Astrocyte (in vitro differentiated cells and primary cell): ENCODE results near the gene SPNS2. TPM values are rescaled to one million over a fixed set of nuclear protein-coding genes. Genes with fewer than 3 reads are reported as not detected.

Experiments used
- DNase-seq: peaks from one replicate; pipeline ENCODE4 v3.0.0-alpha.2; 2010; ENCODE audit warnings: low read depth
- FAIRE-seq: peaks from 2 replicates; lab custom pipeline; 2011; peaks lifted over from hg19 to GRCh38; lab: Jason Lieb, UNC
- H2AFZ ChIP-seq: 2 replicates; pipeline ENCODE4 v1.6.0; 2012; ENCODE audit warnings: low read depth, low read length, inconsistent platforms
- H3K27ac ChIP-seq: 2 replicates; pipeline ENCODE4 v1.5.1; 2011; ENCODE audit warnings: low read depth, low read length, inconsistent platforms
- H3K27me3 ChIP-seq: 2 replicates; pipeline ENCODE4 v1.6.0; 2011; ENCODE audit warnings: low read length, inconsistent platforms; ENCODE audit not compliant: insufficient read depth
- H3K36me3 ChIP-seq: 2 replicates; pipeline ENCODE4 v1.5.1; 2011; ENCODE audit warnings: low read length, inconsistent platforms; ENCODE audit not compliant: insufficient read depth
- H3K4me1 ChIP-seq: 2 replicates; pipeline ENCODE4 v1.5.1; 2011; ENCODE audit warnings: low read length, inconsistent platforms; ENCODE audit not compliant: insufficient read depth
- H3K4me2 ChIP-seq: 2 replicates; pipeline ENCODE4 v1.6.0; 2012; ENCODE audit warnings: low read length, inconsistent platforms
- H3K4me3 ChIP-seq: 2 replicates; pipeline ENCODE4 v1.5.1; 2011; ENCODE audit warnings: low read depth, mild to moderate bottlenecking, low read length, inconsistent platforms; ENCODE audit not compliant: insufficient read depth
- H3K79me2 ChIP-seq: 2 replicates; pipeline ENCODE4 v1.6.0; 2012; ENCODE audit warnings: mild to moderate bottlenecking, low read length, inconsistent platforms; ENCODE audit not compliant: insufficient read depth
- H3K9ac ChIP-seq: 2 replicates; pipeline ENCODE4 v1.6.0; 2012; ENCODE audit warnings: mild to moderate bottlenecking, low read length, inconsistent platforms
- H3K9me3 ChIP-seq: 2 replicates; pipeline ENCODE4 v1.5.1; 2012; ENCODE audit warnings: low read depth, mild to moderate bottlenecking, low read length, inconsistent platforms; ENCODE audit not compliant: insufficient read depth
- H4K20me1 ChIP-seq: 2 replicates; pipeline ENCODE4 v1.6.0; 2012; ENCODE audit warnings: low read length, inconsistent platforms; ENCODE audit not compliant: insufficient read depth
- H3K27ac Mint-ChIP-seq: one replicate; pipeline ENCODE4 v1.8.0; 2021; ENCODE audit warnings: mild to moderate bottlenecking, mixed read lengths; ENCODE audit not compliant: unreplicated experiment
- H3K27me3 Mint-ChIP-seq: one replicate; pipeline ENCODE4 v1.8.0; 2021; ENCODE audit warnings: low read depth, mixed read lengths; ENCODE audit not compliant: unreplicated experiment
- H3K36me3 Mint-ChIP-seq: one replicate; pipeline ENCODE4 v1.8.0; 2021; ENCODE audit warnings: low read depth, mixed read lengths; ENCODE audit not compliant: unreplicated experiment
- H3K4me1 Mint-ChIP-seq: one replicate; pipeline ENCODE4 v1.8.0; 2021; ENCODE audit warnings: low read depth, mixed read lengths; ENCODE audit not compliant: unreplicated experiment
- H3K4me3 Mint-ChIP-seq: one replicate; pipeline ENCODE4 v1.8.0; 2021; ENCODE audit warnings: mild to moderate bottlenecking, moderate library complexity, mixed read lengths; ENCODE audit not compliant: unreplicated experiment
- H3K9me3 Mint-ChIP-seq: one replicate; pipeline ENCODE4 v1.8.0; 2021; ENCODE audit warnings: mild to moderate bottlenecking, mixed read lengths; ENCODE audit not compliant: unreplicated experiment
- EZH2 ChIP-seq: IDR thresholded peaks from 2 replicates; pipeline ENCODE4 v1.6.1; 2012; ENCODE audit warnings: mild to moderate bottlenecking, low read length, inconsistent platforms; ENCODE audit not compliant: insufficient read depth
- total RNA-seq: library from RNA; stranded (reverse); gene quantifications from 2 replicates; pipeline ENCODE4 v1.2.1, GENCODE V29; 2021
- TF ChIP-seq, protein P1 (sequence below): IDR thresholded peaks from 2 replicates; pipeline ENCODE4 v1.5.1; 2011; ENCODE audit warnings: low read depth, mild to moderate bottlenecking, inconsistent platforms, low read length, moderate library complexity; ENCODE audit not compliant: insufficient read depth

SPNS2 gene
- total RNA-seq, 1 donor from 2014 or later: 4.3 TPM

GRCh38 chr17:4469552-4469951, 29.1 kb upstream of the SPNS2 start:
- FAIRE-seq (no peak), DNase-seq (no peak)
- Histone ChIP-seq H4K20me1 (no peaks in the 10 kb centered on the region), H3K4me3 (no peak overlapping the region), H3K27ac (no peak overlapping the region), H3K27me3 (peaks cover 4% of the 10 kb centered on the region), H3K79me2 (no peaks in the 10 kb centered on the region), H3K36me3 (no peaks in the 10 kb centered on the region), H3K4me2 (no peak overlapping the region), H3K4me1 (no peaks in the 10 kb centered on the region), H3K9ac (no peak overlapping the region), H3K9me3 (no peaks in the 10 kb centered on the region), H2AFZ (no peak overlapping the region)
- no peak for TF ChIP-seq EZH2
- TF ChIP-seq, protein P1, sequence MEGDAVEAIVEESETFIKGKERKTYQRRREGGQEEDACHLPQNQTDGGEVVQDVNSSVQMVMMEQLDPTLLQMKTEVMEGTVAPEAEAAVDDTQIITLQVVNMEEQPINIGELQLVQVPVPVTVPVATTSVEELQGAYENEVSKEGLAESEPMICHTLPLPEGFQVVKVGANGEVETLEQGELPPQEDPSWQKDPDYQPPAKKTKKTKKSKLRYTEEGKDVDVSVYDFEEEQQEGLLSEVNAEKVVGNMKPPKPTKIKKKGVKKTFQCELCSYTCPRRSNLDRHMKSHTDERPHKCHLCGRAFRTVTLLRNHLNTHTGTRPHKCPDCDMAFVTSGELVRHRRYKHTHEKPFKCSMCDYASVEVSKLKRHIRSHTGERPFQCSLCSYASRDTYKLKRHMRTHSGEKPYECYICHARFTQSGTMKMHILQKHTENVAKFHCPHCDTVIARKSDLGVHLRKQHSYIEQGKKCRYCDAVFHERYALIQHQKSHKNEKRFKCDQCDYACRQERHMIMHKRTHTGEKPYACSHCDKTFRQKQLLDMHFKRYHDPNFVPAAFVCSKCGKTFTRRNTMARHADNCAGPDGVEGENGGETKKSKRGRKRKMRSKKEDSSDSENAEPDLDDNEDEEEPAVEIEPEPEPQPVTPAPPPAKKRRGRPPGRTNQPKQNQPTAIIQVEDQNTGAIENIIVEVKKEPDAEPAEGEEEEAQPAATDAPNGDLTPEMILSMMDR: no peak
- H3K27ac Mint-ChIP-seq: no peak overlapping the region
- peaks cover 27% of the 10 kb centered on the region for H3K27me3 Mint-ChIP-seq
- no peak overlapping the region for H3K4me3 Mint-ChIP-seq
- no peaks in the 10 kb centered on the region for H3K4me1 Mint-ChIP-seq
- peaks cover 2% of the 10 kb centered on the region for H3K9me3 Mint-ChIP-seq
- H3K36me3 Mint-ChIP-seq: no peaks in the 10 kb centered on the region

DNA sequence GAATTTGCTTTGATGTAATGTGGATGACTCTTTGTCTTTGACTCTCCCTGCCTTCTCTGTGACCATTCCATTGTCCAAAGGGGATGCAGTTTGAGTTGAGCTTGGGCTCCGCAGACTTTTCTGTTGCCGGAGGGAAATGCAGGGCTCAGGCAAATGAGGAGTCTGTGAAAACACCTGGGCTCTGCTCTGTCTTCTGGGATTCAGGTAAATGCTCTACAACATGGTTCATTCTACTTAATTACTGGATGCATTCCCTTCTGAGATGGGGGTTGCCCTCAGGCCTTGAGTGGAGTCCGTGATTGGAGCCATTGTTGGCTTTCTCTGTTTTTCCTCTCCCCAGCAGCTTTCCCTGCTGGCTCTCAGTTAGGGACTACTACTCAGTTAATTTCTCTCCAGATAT, 26.4 kb upstream of the SPNS2 start:
- Histone ChIP-seq H3K27ac (no peak overlapping the region), H3K9me3 (no peaks in the 10 kb centered on the region), H4K20me1 (no peaks in the 10 kb centered on the region), H2AFZ (no peak overlapping the region), H3K27me3 (peaks cover 7% of the 10 kb centered on the region), H3K4me2 (no peak overlapping the region), H3K36me3 (no peaks in the 10 kb centered on the region), H3K79me2 (no peaks in the 10 kb centered on the region), H3K9ac (no peak overlapping the region), H3K4me1 (no peaks in the 10 kb centered on the region), H3K4me3 (no peak overlapping the region)
- no peak overlapping the region for H3K4me3 Mint-ChIP-seq
- H3K9me3 Mint-ChIP-seq: peaks cover 1% of the 10 kb centered on the region
- H3K36me3 Mint-ChIP-seq: no peaks in the 10 kb centered on the region
- TF ChIP-seq EZH2: no peak
- TF ChIP-seq, protein P1: no peak
- no peak overlapping the region for H3K27ac Mint-ChIP-seq
- H3K27me3 Mint-ChIP-seq: peaks cover 27% of the 10 kb centered on the region
- H3K4me1 Mint-ChIP-seq: peaks cover 6% of the 10 kb centered on the region
- DNase-seq (no peak), FAIRE-seq (no peak)

DNA sequence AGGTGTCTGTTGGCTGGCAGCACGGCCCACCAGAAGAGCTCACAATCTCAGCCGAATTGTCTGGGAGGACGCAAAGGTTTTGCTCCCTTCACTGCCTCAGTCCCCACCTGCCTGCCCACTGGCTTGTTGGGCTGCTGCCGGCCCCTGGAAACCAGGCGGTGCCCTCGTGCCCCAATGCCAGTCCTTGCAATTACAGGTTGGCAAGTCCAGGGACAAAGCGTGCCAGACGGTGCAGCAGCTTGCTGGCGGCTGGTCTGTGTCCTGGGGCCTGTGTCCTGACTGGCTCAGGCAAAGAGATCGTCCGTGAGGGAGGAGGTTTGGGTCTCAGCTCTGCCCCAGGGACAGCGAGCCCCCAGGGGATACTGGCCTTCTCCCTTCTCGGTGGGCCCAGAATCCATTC, 24.6 kb upstream of the SPNS2 start:
- no peak overlapping the region for H2AFZ ChIP-seq
- no peak overlapping the region for H3K9ac ChIP-seq
- H3K36me3 Mint-ChIP-seq: no peaks in the 10 kb centered on the region
- H3K4me3 ChIP-seq: no peak overlapping the region
- no peaks in the 10 kb centered on the region for H3K9me3 ChIP-seq
- H3K9me3 Mint-ChIP-seq: no peaks in the 10 kb centered on the region
- no peaks in the 10 kb centered on the region for H3K4me1 ChIP-seq
- DNase-seq: no peak
- no peak overlapping the region for H3K4me2 ChIP-seq
- H3K27me3 Mint-ChIP-seq: peaks cover 22% of the 10 kb centered on the region
- H4K20me1 ChIP-seq: no peaks in the 10 kb centered on the region
- TF ChIP-seq, protein P1: no peak
- TF ChIP-seq EZH2: no peak
- peaks cover 6% of the 10 kb centered on the region for H3K4me1 Mint-ChIP-seq
- no peaks in the 10 kb centered on the region for H3K79me2 ChIP-seq
- no peak overlapping the region for H3K27ac Mint-ChIP-seq
- peaks cover 7% of the 10 kb centered on the region for H3K27me3 ChIP-seq
- FAIRE-seq: no peak
- no peak overlapping the region for H3K27ac ChIP-seq
- no peaks in the 10 kb centered on the region for H3K36me3 ChIP-seq
- no peak overlapping the region for H3K4me3 Mint-ChIP-seq
